Neural progenitor cell (in vitro differentiated cells): ENCODE results near the gene CD300LG. TPM values are rescaled to one million over a fixed set of nuclear protein-coding genes. Genes with fewer than 3 reads are reported as not detected.

ENCODE experiments used
- DNase-seq: peaks from one replicate; pipeline ENCODE4 v3.0.0-alpha.2; 2016; ENCODE audit warnings: low spot score
- H2AFZ ChIP-seq: fragments of 200-600 bp; sonication (generic); replicated peaks from 2 replicates; pipeline ENCODE4 v1.6.1; 2016; ENCODE audit warnings: antibody characterized with exemption
- H3F3A ChIP-seq: fragments of 200-600 bp; sonication (generic); 2 replicates; pipeline ENCODE4 v1.6.1; 2016; ENCODE audit warnings: antibody characterized with exemption, low read depth
- H3K27ac ChIP-seq: fragments of 200-600 bp; sonication (generic); 2 replicates; pipeline ENCODE4 v1.5.1; 2016; ENCODE audit warnings: mild to moderate bottlenecking
- H3K27me3 ChIP-seq: fragments of 200-600 bp; sonication (generic); 2 replicates; pipeline ENCODE4 v1.6.1; 2016; ENCODE audit warnings: mild to moderate bottlenecking, moderate library complexity
- H3K36me3 ChIP-seq: fragments of 200-600 bp; sonication (generic); 2 replicates; pipeline ENCODE4 v1.5.1; 2016
- H3K4me1 ChIP-seq: fragments of 200-600 bp; sonication (generic); 2 replicates; pipeline ENCODE4 v1.6.1; 2016; ENCODE audit warnings: mixed run types
- H3K4me2 ChIP-seq: fragments of 200-600 bp; sonication (generic); 2 replicates; pipeline ENCODE4 v1.6.1; 2016
- H3K4me3 ChIP-seq: fragments of 200-600 bp; sonication (generic); 2 replicates; pipeline ENCODE4 v1.5.1; 2016
- H3K79me2 ChIP-seq: fragments of 200-600 bp; sonication (generic); 2 replicates; pipeline ENCODE4 v1.6.1; 2016; ENCODE audit warnings: low read depth
- H3K9ac ChIP-seq: fragments of 200-600 bp; sonication (generic); 2 replicates; pipeline ENCODE4 v1.6.1; 2016
- H3K9me3 ChIP-seq: fragments of 200-600 bp; sonication (generic); 2 replicates; pipeline ENCODE4 v1.5.1; 2016; ENCODE audit warnings: low read depth
- H4K20me1 ChIP-seq: fragments of 200-600 bp; sonication (generic); 2 replicates; pipeline ENCODE4 v1.6.1; 2016; ENCODE audit warnings: low read depth
- H3K27ac Mint-ChIP-seq: 3 replicates; pipeline ENCODE4 v1.8.0; 2021; ENCODE audit warnings: mixed read lengths
- H3K27me3 Mint-ChIP-seq: 2 replicates; pipeline ENCODE4 v1.8.0; 2022; ENCODE audit warnings: low read depth, mild to moderate bottlenecking, inconsistent platforms, moderate library complexity, mixed read lengths; ENCODE audit not compliant: insufficient read depth
- H3K36me3 Mint-ChIP-seq: 3 replicates; pipeline ENCODE4 v1.8.0; 2021; ENCODE audit warnings: mixed read lengths
- H3K4me1 Mint-ChIP-seq: 3 replicates; pipeline ENCODE4 v1.8.0; 2021; ENCODE audit warnings: mixed read lengths
- H3K4me3 Mint-ChIP-seq: 3 replicates; pipeline ENCODE4 v1.8.0; 2021; ENCODE audit warnings: mild to moderate bottlenecking, moderate library complexity, mixed read lengths
- H3K9me3 Mint-ChIP-seq: 3 replicates; pipeline ENCODE4 v1.8.0; 2020; ENCODE audit warnings: mixed read lengths
- CTCF ChIP-seq: fragments of 200-600 bp; sonication (generic); IDR thresholded peaks from 2 replicates; pipeline ENCODE4 v1.5.1; 2017; ENCODE audit warnings: antibody characterized with exemption, mild to moderate bottlenecking
- EZH2 ChIP-seq: fragments of 200-600 bp; sonication (generic); IDR thresholded peaks from 2 replicates; pipeline ENCODE4 v1.6.1; 2017; ENCODE audit warnings: antibody characterized with exemption, mild to moderate bottlenecking, moderate library complexity
- EZH2phosphoT487 ChIP-seq: fragments of 200-600 bp; sonication (generic); IDR thresholded peaks from 2 replicates; pipeline ENCODE4 v1.6.1; 2017; ENCODE audit warnings: antibody characterized with exemption
- total RNA-seq: library from RNA; depleted of rRNA; stranded (reverse); fragments of >200 nt; gene quantifications from 2 replicates; pipeline ENCODE4 v1.2.3, GENCODE V29; 2015; ENCODE audit warnings: low replicate concordance

CD300LG gene
- total RNA-seq, 1 donor from 2014 or later, result not detected

- Histone ChIP-seq H2AFZ (no peak overlapping the region), H3K4me3 (no peak overlapping the region), H3K9ac (no peak overlapping the region), H4K20me1 (peaks cover 8% of the 10 kb centered on the region), H3F3A (no peaks in the 10 kb centered on the region), H3K36me3 (no peaks in the 10 kb centered on the region), H3K27me3 (no peaks in the 10 kb centered on the region), H3K4me1 (peaks cover 4% of the 10 kb centered on the region), H3K9me3 (no peaks in the 10 kb centered on the region), H3K4me2 (no peak overlapping the region), H3K79me2 (no peaks in the 10 kb centered on the region), H3K27ac (no peak overlapping the region)
- Mint-ChIP-seq H3K4me1 (peaks cover 10% of the 10 kb centered on the region), H3K36me3 (peaks cover 4% of the 10 kb centered on the region), H3K4me3 (no peak overlapping the region), H3K27me3 (peaks cover 2% of the 10 kb centered on the region), H3K9me3 (no peaks in the 10 kb centered on the region), H3K27ac (no peak overlapping the region)
- no peak for DNase-seq
- TF ChIP-seq CTCF (no peak), EZH2phosphoT487 (no peak), EZH2 (no peak)
Observed at GRCh38 chr17:43882761-43883415, 35.9 kb downstream of the CD300LG start.

DNA sequence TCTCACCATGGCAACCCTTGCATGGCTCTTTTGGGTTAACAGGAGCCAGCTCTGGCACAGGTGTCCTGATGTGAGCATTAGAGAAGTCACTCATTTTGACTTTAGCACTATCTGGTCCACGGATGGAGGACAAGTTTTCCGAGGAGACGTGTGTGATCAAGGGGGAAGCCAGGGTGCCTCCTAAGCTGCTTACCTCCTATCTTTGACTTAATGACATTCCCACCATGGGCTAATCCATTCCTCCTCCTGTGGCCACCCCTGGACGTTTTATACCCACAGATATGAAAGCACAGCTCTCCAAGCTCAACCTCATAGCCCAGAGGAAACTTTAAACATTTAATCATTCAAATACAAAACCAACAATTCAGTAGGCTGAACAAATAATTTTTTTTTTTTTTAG, 41.6 kb downstream of the CD300LG start:
- Mint-ChIP-seq H3K27ac (no peak overlapping the region), H3K4me3 (no peak overlapping the region), H3K9me3 (no peaks in the 10 kb centered on the region), H3K4me1 (peaks cover 13% of the 10 kb centered on the region), H3K36me3 (peaks cover 4% of the 10 kb centered on the region), H3K27me3 (peaks cover 2% of the 10 kb centered on the region)
- Histone ChIP-seq H3K4me1 (peaks cover 15% of the 10 kb centered on the region), H3K9ac (no peak overlapping the region), H3K79me2 (no peaks in the 10 kb centered on the region), H3K27me3 (no peaks in the 10 kb centered on the region), H3K4me3 (no peak overlapping the region), H3K36me3 (no peaks in the 10 kb centered on the region), H4K20me1 (peaks cover 17% of the 10 kb centered on the region), H3K4me2 (peak overlapping the region; percentile 23), H3K9me3 (no peaks in the 10 kb centered on the region), H3F3A (no peaks in the 10 kb centered on the region), H2AFZ (no peak overlapping the region), H3K27ac (no peak overlapping the region)
- DNase-seq, result no peak
- TF ChIP-seq CTCF (no peak), EZH2phosphoT487 (no peak), EZH2 (no peak)

- H3K27me3 Mint-ChIP-seq, result peaks cover 2% of the 10 kb centered on the region
- Histone ChIP-seq H3K36me3 (no peaks in the 10 kb centered on the region), H3K4me2 (no peak overlapping the region), H3K9me3 (no peaks in the 10 kb centered on the region), H3F3A (no peaks in the 10 kb centered on the region), H3K79me2 (no peaks in the 10 kb centered on the region), H4K20me1 (peaks cover 20% of the 10 kb centered on the region), H3K27me3 (no peaks in the 10 kb centered on the region), H3K4me1 (peaks cover 15% of the 10 kb centered on the region), H2AFZ (no peak overlapping the region), H3K9ac (no peak overlapping the region), H3K4me3 (no peak overlapping the region), H3K27ac (no peak overlapping the region)
- no peak overlapping the region for H3K4me3 Mint-ChIP-seq
- DNase-seq, result no peak
- peaks cover 4% of the 10 kb centered on the region for H3K36me3 Mint-ChIP-seq
- TF ChIP-seq CTCF, result no peak
- no peak for TF ChIP-seq EZH2
- no peak for TF ChIP-seq EZH2phosphoT487
- H3K27ac Mint-ChIP-seq, result no peak overlapping the region
- H3K4me1 Mint-ChIP-seq, result peaks cover 15% of the 10 kb centered on the region
- H3K9me3 Mint-ChIP-seq, result no peaks in the 10 kb centered on the region
Observed at GRCh38 chr17:43890240-43890639, 43.3 kb downstream of the CD300LG start.
